NOMO-1 (cell line): ENCODE data around the gene CCDC102B.
"Not testable (repeated sequence)": the region's sequence is repeated elsewhere in the genome, so short reads cannot be mapped to it uniquely, and the experiment has no call there.

Experiments used
- DNase-seq, 2 experiments: peaks; one replicate each; lab custom pipeline; 2025; ENCODE audit not compliant: unreplicated experiment in 2 of 2; lab: John Stamatoyannopoulos, UW

CCDC102B gene

GRCh38 chr18:68893354-68893753 is 95.5 kb downstream of the CCDC102B start:
- DNase-seq, result no peak

GRCh38 chr18:68897286-68897685 is 99.4 kb downstream of the CCDC102B start:
- DNase-seq, result no peak

GRCh38 chr18:68909579-68909978 is 111.7 kb downstream of the CCDC102B start:
- DNase-seq, result no peak

- no peak for DNase-seq
Observed at GRCh38 chr18:68915061-68915460, 117.2 kb downstream of the CCDC102B start.

DNA sequence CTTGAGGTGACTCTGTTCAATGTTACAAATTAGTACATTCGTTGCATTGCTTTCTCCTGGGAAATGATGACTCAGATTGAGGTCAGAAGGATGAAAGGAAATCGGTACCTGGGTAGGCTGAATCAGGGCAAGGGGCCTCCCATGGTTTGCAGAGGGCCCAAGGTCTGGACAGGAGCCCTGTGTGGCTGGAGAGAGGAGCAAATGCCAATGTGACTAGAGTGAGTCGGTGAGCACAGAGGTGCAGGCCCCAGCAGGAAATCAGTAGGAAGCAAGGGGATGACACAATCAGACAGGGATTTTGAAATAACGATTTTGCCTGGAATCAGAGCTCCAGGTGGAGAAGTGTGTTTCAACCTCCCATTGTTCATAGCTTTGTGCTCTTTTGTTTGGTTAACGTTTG is 118.9 kb downstream of the CCDC102B start:
- DNase-seq, result no peak

GRCh38 chr18:68918216-68918615 is 120.3 kb downstream of the CCDC102B start:
- no peak for DNase-seq

- DNase-seq, result no peak
Observed at GRCh38 chr18:68919900-68920299, 122.0 kb downstream of the CCDC102B start.

DNA sequence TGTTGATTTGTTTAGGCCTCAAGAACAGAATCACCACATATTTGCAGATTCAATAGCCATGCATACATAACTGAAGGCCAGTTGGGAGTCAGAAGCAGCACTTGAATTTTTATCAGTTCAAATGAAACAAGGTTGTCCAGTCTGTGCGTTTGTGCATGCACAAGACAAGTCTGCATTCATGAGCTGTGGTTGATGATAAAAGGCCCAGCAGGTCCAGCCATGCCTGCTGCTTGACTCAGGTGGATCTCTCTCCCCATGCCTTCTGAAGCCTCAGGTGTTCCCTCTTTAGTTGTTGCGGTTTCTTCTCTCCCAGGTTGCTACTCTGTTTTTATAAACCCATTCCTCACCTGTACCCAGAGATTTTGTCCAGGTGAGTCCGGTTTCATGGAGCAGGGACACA is 124.5 kb downstream of the CCDC102B start:
- no peak for DNase-seq

- DNase-seq, result peak in 1 of 2 experiments; percentile 24
Observed at GRCh38 chr18:68925268-68925667, 127.4 kb downstream of the CCDC102B start.

DNA sequence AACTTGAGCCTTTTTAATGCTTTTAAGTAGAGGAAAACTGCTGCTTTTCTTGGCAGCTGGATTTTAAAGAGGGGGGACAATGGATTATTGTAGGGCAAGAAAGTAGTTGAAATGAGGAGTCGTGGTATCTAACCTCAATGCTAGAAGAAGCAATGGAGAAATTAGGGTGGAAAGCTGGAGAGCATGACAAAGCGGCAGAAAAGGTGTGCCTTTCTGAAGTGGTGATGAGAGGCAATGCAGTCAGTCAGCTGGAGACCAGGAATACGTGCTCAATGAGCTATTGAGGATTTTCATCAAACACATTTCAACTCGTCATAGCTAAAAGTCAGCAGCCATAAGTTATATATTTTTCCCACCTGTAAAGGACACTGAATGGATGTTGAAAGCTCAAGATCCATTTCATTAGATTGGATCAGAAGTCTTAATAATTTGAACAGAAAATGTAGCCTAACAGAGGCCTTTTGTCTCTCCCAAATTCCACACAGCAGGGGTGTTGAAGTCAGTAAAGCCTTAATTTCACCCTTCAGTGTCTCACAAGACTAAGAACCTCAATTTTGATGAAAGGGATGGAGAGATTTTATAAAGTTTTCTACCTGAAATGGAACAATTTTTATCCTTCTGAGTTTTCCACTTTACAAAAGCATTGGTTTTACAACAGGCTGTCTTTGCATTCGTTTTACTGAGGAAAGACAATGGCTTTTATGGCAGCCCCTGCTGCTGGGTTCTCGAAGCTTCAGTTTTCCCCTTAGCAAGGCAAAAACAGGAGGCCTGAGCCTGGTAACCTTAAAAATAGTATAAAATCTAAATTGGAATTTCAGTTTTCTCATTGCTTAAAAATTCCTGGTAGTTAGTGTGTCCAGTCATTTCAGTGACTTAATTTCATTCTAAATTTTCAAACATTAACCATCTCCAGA is 131.1 kb downstream of the CCDC102B start:
- no peak for DNase-seq

GRCh38 chr18:68935686-68936085 is 137.8 kb downstream of the CCDC102B start:
- no peak for DNase-seq

DNA sequence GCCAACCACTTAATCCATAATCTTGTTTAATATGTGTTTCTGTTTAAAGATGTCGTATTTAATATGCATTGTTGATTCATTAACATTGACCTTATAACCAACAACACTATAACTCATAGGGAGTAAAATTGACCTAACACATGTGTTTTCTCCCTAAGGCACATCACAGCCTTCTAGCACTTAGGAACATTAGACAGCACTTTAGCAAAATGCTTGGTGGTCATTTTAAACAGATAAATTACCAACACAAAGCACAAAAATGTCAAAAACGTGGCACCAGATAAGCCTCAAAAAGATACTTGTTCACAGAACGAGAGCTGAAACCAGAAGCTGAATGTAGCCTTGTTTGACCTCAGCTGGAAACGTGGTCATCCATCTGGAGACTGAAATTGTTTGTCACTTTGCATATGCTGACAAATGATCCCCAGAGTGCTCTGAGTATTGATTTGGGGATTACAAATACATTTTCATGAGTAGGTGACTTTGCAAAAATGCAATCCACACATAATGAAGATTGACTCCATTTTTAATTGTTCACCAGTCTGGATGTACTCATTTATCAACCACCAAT is 139.2 kb downstream of the CCDC102B start:
- no peak for DNase-seq

DNA sequence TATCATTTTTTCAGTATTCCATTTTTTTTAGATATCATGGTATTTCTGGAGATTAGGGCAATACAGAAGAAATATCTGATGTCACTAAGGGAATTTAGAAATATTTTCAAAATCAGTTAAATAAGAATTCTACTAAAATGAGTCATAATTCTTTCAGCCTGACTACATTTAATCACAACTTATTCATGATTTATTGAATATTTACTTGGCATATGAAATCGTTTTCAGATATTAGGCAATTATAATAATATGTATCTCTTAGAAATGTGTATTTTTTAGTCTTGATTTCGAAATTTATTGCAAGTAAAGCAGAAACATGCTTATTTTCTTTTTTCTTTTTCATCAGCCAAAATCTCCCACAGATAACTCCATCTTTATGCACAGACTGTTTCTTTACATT is 142.2 kb downstream of the CCDC102B start:
- DNase-seq, result no peak

- no peak for DNase-seq
Observed at GRCh38 chr18:68940754-68941153, 142.9 kb downstream of the CCDC102B start.

DNA sequence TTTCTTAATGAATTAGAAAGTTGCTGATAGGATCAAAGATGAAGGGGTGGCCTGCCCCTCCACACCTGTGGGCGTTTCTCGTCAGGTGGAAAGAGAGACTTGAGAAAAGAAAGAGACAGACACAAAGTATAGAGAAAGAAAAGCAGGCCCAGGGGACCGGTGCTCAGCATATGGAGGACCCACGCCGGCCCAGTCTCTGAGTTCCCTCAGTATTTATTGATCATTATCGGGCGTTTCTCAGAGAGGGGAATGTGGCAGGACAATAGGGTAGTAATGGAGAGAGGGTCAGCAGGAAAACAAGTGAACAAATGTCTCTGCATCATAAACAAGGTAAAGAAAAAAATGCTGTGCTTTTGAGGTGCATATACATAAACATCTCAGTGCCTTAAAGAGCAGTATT is 144.3 kb downstream of the CCDC102B start:
- DNase-seq, result no peak

- not testable (repeated sequence) for DNase-seq
Observed at GRCh38 chr18:68943861-68944260, 146.0 kb downstream of the CCDC102B start.

GRCh38 chr18:68944330-68944729 is 146.4 kb downstream of the CCDC102B start:
- DNase-seq, result no peak

- DNase-seq, result no peak
Observed at GRCh38 chr18:68944826-68945225, 146.9 kb downstream of the CCDC102B start.

GRCh38 chr18:68948622-68949021 is 150.7 kb downstream of the CCDC102B start:
- DNase-seq, result no peak

DNA sequence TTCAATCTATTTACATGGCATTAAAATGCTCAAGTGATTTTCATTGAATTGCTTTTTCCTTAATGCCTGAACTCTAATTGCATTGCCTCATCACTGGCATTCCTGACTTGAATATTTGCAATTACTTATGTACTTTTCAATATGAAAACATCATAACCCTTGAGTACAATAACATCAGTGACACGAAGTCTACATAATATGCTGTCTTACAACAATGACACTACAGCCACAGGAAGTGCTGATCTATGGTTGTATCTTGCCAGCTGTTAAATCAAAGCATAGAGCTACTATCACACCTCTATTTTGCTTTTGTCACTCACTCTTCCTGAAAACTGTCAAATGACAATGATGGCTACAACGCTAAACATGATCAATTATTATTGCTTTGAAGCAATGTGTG is 156.9 kb downstream of the CCDC102B start:
- DNase-seq, result no peak

DNA sequence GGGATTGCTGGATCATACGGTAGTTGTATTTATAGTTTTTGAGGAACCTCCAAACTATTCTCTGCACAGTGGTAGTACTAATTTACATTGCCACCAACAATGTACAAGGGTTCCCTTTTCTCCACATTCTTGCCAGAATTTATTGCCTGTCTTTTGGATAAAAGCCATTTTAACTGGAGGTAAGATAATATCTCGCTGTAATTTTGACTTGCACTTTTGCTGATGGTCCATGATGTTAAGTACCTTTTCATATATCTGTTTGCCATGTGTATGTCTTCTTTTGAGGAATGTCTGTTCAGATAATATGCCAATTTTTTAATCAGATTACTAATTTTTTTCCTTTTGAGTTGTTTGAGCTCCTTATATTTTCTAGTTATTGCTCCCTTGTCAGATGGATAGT is 158.8 kb downstream of the CCDC102B start:
- DNase-seq, result no peak

- no peak for DNase-seq
Observed at GRCh38 chr18:68960355-68960754, 162.5 kb downstream of the CCDC102B start.
